Measurements from ENCODE around the gene GYPB. TPM values are rescaled to one million over a fixed set of nuclear protein-coding genes. Genes with fewer than 3 reads are reported as not detected.
"Not testable (repeated sequence)": the region's sequence is repeated elsewhere in the genome, so short reads cannot be mapped to it uniquely, and the experiment has no call there.

The GYPB gene
- total RNA-seq, 4 donors from 2014 or later = not detected

DNA sequence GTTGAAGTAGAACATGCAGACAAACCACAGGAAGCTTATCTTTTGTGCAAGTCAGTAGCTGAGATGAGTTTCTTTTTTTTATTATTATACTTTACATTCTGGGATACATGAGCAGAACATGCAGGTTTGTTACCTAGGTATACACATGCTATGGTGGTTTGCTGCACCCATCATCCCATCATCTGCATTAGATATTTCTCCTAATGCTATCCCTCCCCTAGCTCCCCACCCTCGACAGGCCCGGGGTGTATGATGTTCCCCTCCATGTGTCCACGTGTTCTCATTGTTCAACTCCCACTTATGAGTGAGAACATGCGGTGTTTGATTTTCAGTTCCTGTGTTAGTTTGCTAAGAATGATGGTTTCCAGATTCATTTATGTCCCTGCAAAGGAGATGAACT is 11.5 kb upstream of the GYPB start:
- not testable (repeated sequence) for H3K27me3 ChIP-seq, H3K36me3 ChIP-seq, H3K4me1 ChIP-seq, H3K27ac ChIP-seq, H3K4me3 ChIP-seq, H3K9me3 ChIP-seq, ATAC-seq
- 34% methylated on average over 4 of the region's 4 CpGs; no CpG with 5 or more reads in 1 of the 2 donors for WGBS, 2 donors (ENCODE audit: low coverage in 1 of 2)

DNA sequence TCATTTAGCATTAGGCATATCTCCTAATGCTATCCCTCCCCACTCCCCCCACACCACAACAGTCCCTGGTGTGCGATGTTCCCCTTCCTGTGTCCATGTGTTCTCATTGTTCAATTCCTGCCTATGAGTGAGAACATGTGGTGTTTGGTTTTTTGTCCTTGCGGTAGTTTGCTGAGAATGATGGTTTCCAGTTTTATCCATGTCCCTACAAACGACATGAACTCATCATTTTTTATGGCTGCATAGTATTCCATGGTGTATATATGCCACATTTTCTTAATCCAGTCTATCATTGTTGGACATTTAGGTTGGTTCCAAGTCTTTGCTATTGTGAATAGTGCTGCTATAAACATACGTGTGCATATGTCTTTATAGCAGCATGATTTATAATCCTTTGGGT is 7.5 kb upstream of the GYPB start:
- H3K27me3 ChIP-seq, H3K9me3 ChIP-seq, ATAC-seq, H3K4me3 ChIP-seq, H3K4me1 ChIP-seq, H3K27ac ChIP-seq, H3K36me3 ChIP-seq: not testable (repeated sequence)
- WGBS, 2 donors (ENCODE audit: low coverage in 1 of 2) = 90 to 100% methylated on average over 1 to 3 of the region's 4 CpGs

DNA sequence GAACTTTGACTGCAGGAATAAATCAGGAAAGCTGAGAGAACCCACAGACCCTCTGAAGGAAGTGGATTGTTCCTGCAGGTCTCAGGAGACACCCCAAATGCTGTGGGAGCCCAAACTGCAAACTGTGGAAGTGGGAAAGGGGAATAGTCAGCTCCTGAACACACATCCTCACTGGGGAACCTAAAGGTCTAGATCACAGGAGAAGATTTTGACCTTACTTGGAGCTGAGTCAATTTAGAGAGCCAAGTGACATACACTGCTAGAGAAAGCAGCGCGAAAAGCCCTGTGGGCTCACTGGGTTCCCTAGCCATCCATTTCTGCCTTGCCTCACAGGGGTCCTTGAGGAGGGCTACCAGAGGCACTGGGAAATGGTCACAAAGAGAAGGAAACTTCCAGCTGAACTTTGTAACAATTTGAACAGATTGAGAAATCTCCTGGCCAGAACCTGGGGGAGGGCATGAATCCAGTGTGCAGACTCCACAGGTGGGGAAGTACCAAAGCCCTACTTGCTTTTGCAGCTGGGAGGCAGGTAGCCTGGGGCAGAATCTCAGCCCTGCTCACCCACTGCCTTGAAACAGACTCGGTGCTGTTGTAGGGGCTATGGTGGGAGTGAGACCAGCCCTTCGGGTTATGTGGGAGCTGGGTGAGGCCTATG is 5.3 kb upstream of the GYPB start:
- not testable (repeated sequence) for H3K27ac ChIP-seq, H3K27me3 ChIP-seq, H3K4me3 ChIP-seq, H3K36me3 ChIP-seq, H3K4me1 ChIP-seq, ATAC-seq, H3K9me3 ChIP-seq
- WGBS, 2 donors (ENCODE audit: low coverage in 1 of 2) = 80% methylated on average over 1 of the region's 4 CpGs; no CpG with 5 or more reads in 1 of the 2 donors

DNA sequence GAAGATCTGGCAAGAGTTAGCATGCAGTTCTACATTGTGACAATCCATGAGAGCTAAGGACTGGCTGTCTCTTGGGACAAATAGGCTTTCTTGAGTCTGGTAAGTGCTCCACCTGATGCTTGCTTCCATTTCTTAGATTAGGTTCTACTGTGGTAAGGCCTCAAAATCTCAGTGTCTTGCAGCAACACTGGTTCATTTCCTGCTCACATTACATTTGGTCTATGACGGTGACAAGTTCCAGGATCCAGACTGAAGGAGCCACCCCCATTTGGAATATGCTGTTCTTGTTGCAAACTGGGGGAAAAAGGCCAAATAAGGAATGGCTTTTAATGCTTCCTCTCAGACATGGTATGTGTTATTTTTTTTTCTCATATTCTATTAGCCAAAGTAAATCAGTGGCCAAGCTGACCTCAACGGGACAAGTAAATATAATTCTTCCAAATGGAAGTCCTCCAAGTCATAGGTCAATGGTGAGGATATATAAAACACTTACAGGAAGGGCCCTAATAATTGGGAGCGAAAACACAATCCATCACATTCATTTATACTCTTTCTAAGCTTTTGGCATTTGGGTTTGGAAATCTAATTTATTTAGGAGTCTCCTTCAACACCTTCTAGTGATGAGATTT is 3.7 kb upstream of the GYPB start:
- 59 to 75% methylated on average over 1 to 2 of the region's 3 CpGs for WGBS, 2 donors (ENCODE audit: low coverage in 1 of 2)
- not testable (repeated sequence) for H3K27ac ChIP-seq, ATAC-seq, H3K4me1 ChIP-seq, H3K4me3 ChIP-seq, H3K9me3 ChIP-seq, H3K36me3 ChIP-seq, H3K27me3 ChIP-seq

DNA sequence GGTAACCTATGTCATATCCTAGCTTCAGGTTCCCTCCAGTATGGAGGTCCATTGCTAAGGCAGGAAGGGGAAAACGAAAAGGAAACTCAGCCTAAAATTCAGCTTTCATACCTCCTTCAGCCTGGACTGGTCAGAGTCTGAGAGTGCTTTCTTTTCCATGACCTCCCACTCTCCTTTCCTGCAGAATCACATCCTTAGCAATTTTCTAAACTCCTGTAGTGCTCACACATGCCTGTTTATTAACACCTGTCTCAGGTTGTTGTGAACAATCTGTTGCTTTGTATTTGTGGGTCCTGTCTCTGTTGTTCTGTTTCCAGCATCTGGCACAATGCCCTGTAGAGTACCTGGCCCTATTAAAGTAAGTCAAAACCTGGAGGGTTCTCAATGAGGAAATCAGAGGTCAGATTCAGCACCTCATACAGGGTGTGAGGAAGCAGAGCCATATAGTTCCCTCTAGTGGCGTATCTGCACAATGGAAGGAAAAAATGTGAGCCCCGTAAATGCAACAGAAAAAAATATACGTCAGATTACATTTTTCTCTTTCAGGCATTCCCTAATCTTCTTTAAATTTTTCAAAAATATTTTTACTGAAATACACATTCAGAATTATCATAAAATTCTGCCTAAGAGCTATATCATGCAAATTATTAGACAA is 2.3 kb upstream of the GYPB start:
- ATAC-seq, H3K27me3 ChIP-seq, H3K27ac ChIP-seq, H3K4me3 ChIP-seq, H3K9me3 ChIP-seq, H3K36me3 ChIP-seq, H3K4me1 ChIP-seq: not testable (repeated sequence)
- TF ChIP-seq, protein P1, sequence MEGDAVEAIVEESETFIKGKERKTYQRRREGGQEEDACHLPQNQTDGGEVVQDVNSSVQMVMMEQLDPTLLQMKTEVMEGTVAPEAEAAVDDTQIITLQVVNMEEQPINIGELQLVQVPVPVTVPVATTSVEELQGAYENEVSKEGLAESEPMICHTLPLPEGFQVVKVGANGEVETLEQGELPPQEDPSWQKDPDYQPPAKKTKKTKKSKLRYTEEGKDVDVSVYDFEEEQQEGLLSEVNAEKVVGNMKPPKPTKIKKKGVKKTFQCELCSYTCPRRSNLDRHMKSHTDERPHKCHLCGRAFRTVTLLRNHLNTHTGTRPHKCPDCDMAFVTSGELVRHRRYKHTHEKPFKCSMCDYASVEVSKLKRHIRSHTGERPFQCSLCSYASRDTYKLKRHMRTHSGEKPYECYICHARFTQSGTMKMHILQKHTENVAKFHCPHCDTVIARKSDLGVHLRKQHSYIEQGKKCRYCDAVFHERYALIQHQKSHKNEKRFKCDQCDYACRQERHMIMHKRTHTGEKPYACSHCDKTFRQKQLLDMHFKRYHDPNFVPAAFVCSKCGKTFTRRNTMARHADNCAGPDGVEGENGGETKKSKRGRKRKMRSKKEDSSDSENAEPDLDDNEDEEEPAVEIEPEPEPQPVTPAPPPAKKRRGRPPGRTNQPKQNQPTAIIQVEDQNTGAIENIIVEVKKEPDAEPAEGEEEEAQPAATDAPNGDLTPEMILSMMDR (IDR thresholded peaks at IDR 0.05) = peak in 3 of 4 experiments; percentile 14 to 41 (median 29)
- WGBS, 2 donors (ENCODE audit: low coverage in 1 of 2) = 5 to 41% methylated on average over 3 to 4 of the region's 4 CpGs

DNA sequence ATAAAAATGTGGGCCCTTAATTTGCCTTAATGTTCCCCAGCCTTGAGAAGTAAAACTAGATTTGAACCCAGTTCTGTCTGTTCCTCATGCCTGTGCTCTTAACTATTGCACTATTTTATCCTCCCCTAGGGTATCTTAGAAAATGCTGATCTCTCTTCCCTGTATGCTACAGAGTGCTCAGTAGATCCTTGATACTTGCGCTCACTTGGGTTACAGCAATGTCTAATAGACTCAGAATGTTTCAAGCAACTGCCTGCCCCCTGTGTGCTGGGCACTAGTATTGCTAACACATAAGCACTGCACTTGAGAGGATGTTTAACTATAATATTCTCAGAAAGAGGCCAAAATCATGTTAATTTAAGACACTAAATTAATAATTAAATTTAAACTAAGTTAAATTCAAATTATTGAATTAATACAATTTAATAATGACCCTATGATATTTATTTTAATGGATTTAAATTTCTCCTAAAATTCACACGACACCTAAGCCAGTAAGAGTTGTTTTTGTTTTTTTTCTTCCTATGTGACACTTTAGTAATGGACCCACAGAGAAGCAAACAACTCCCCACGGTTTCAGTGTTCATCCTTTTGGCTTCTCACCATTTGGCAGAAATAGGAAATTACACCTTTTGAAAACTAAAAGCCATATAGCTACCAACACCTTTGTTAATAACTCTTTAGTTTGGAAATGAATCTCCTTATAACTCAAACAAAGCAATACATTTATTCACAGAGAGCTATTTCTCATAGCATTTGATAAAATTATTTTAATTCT is 768 bp downstream of the GYPB start:
- H3K4me1 ChIP-seq, H3K4me3 ChIP-seq, ATAC-seq, H3K27ac ChIP-seq, H3K9me3 ChIP-seq, H3K27me3 ChIP-seq, H3K36me3 ChIP-seq: not testable (repeated sequence)
- 69 to 71% methylated on average over 3 of the region's 3 CpGs for WGBS, 2 donors (ENCODE audit: low coverage in 1 of 2)

DNA sequence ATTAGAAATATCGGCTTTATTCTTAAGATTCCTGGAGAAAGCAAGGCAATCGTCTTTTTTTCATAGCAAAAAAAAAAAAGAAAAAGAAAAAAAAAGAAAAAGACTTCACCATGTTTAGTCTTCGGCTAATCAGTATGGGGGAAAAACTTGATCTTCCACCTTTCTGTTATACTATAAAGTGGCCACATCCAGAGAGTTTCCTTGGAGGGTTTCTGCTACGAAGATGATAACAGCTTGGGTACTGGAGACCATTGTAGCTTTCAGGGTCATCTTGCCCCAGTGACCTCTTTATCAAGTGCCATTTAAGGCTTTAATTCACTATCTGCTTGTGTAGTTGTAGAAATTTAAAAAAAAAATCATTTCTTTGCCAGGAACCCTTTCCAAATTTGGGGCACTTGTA is 1.9 kb downstream of the GYPB start:
- H3K9me3 ChIP-seq, H3K27ac ChIP-seq, H3K4me3 ChIP-seq, H3K27me3 ChIP-seq, ATAC-seq, H3K36me3 ChIP-seq, H3K4me1 ChIP-seq: not testable (repeated sequence)
- 86 to 89% methylated on average over 4 of the region's 4 CpGs for WGBS, 2 donors (ENCODE audit: low coverage in 1 of 2)

DNA sequence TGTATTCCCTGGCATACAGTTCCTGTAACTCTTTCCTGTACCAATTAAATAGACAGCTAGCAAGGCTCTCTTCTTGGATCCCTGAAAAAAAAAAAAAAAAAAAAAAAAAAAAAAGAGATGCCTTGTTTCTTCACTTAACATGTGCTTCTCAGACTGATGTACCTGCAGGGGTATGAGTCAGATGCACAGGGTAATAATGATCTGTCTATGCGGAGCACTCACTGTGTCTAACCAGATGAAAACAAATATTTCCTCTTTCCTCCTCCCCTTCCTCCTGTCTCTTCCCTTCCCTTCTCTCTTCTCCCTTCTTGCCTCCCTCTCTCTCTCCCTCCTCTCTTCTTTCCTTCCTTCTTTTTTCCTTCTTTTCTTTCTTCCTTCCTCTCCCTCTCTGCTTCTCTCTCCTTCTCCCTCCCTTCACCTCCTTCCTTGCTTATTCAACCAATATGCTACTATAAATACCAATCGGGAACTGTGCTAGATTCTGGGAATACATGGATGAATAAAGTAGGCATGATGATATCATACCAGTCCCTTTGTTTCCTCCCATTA is 3.0 kb downstream of the GYPB start:
- H3K4me1 ChIP-seq, ATAC-seq, H3K4me3 ChIP-seq, H3K9me3 ChIP-seq, H3K27ac ChIP-seq, H3K27me3 ChIP-seq, H3K36me3 ChIP-seq: not testable (repeated sequence)
- WGBS, 2 donors (ENCODE audit: low coverage in 1 of 2) = 88 to 100% methylated on average over 1 to 2 of the region's 2 CpGs

All from gastroesophageal sphincter (tissue), 4 donors.